HG03565 (cell line): ENCODE measurements around the gene DGKB.

ENCODE experiments used
- ATAC-seq: cut with Tn5 transposase; IDR thresholded peaks from one replicate; pipeline ENCODE4 v1.9.1; 2021; ENCODE audit warnings: mild to moderate bottlenecking, moderate library complexity; ENCODE audit not compliant: unreplicated experiment

Gene DGKB

DNA sequence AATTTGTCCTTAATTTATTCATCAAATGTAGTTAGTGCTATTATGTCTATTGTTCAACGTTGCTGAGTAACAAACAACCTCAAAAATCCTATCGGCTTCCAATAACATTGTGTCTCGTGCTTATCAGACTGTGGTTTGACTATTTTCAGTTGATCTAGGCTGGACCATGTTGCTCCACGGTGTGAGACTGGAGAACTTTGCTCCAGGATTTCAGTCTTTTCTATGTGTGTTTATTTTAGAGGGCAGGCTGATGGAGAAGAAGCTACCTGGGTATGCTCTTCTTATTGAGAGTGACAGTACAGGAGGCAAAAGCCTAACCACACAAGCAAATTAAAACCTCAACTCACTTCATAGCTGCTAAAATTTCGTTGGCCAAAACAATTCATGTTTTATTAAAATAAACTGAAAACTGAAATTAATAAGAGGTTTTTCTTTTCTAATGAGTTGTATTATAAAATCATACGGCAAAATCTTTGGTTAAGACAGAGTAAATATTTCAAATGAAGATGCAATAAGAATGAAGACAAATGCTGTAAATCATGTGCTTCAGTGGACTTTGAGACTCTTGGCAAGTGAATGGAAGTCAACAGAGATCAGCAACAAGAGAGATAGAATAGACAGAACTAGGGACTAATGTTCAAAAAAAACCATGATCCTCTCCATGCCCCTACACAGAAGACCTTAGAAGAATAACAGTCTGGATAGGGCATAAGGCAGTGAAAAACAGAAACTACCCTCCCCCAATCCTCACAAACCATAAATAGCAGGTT lies 495.1 kb downstream of the DGKB start:
- ATAC-seq, result no peak

DNA sequence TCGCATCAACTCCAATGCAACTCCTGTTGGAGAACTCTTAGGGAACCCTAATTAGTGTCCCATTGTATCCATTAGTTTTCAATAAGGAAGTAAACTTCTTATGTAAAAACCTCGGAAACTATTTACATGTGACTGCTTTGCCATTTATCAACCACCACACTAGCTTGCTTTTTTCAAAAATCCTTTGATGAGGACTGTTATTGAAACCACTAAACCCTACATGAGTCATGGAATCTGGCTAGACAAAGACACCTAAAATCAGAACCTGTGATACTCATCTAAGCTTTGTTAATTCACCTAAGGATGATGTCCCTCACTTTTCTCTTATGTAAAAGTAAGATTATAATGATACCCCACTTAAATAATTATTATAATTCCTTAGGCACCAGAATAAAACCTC lies 499.0 kb downstream of the DGKB start:
- no peak for ATAC-seq

DNA sequence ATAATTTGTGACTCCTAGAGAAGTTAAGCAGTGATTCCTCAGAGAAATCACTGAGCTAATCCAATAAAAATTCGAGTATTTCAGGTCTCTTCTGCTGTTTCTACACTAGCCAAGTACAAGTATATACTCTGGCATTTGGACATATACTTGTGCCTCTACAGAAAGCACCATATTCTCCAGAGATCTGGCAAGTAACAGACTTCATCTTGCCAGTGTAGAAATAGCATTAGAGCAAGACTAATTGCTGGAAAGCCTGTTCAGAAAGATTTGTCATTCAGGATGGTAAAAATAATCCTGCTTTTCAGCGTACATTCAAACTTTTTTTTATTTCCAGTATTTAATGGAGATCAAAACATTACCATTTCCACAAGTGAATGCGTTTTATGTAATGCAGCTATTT lies 502.3 kb downstream of the DGKB start:
- ATAC-seq, result no peak

DNA sequence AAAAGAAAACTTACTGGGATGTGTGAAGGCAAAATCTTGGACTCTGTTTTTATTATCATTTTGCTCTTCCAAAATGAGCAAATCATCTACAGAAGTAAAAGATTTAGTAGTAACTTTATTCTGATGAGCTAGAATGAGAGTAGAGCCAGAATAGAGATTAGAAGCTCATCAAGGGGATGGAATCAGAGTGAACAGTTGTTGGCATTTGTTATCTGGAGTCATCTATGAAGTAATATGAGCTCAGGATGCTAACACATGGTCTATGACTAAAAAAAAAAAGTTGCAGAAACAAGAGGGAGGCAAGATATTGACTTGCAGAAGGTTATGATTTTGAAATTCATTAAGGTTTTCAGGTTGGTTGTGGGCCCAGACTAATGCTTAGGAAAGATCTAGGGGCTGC lies 504.0 kb downstream of the DGKB start:
- ATAC-seq, result no peak

DNA sequence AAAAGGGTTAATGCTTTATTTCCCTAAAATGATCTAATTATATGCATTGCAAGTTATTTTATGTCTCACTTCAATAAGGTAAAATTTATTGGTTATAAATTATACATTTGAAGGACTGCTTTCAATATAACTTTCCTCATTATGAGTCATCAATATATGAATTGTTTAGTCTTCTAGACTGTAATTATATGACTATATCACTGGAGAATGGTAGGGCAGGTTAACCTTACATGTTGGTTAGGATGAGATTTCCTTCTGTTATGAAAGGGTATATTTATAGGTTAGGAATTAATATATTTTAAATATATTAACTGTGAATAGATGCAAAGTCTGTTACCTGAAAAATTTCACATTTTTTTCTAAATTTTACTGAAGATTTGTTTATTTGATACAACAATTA lies 506.7 kb downstream of the DGKB start:
- ATAC-seq, result no peak

- ATAC-seq, result no peak
Observed at GRCh38 chr7:14394786-14395185, 507.8 kb downstream of the DGKB start.

DNA sequence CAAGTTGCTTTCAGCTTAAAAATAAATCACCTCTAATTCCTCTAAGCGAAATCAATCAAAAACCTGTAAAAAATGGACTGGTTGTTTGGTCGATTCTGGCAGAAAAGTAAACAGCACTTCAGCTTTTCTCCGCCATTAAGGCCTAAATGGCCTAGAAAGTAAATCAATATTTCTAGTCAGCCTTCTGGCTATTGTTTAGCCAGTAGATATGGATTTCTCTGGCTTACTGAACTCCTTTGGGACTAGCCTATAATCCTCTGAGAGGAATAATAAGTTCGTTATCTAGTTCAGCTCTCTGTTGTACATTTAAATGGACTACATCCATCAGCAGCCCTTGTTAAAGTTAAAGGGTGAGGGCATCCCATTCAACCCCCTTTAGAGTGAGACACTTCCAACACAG lies 513.0 kb downstream of the DGKB start:
- ATAC-seq, result no peak

GRCh38 chr7:14389181-14389591 lies 513.4 kb downstream of the DGKB start:
- ATAC-seq, result no peak

- no peak for ATAC-seq
Observed at GRCh38 chr7:14385074-14385473, 517.5 kb downstream of the DGKB start.

GRCh38 chr7:14381936-14382335 lies 520.6 kb downstream of the DGKB start:
- ATAC-seq, result no peak

DNA sequence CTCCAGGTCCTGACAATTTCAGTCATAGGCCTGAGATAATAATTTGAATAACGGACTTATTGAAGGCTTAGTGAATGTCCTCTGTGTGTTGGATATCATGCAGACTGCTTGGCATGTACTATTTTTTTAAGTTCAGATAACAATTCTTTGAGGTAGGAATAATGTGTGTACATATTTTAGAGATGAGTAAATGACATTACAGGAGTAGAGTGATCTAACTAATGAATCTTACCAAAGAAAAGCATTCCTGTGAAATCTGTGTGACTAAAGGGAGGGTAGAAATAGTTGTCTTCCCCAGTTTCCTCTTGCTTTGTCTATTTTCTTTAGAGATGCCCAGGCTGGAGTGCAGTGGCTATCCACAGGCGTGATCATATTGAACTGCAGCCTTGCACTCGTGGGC lies 521.2 kb downstream of the DGKB start:
- ATAC-seq, result no peak

- no peak for ATAC-seq
Observed at GRCh38 chr7:14380881-14381280, 521.7 kb downstream of the DGKB start.

DNA sequence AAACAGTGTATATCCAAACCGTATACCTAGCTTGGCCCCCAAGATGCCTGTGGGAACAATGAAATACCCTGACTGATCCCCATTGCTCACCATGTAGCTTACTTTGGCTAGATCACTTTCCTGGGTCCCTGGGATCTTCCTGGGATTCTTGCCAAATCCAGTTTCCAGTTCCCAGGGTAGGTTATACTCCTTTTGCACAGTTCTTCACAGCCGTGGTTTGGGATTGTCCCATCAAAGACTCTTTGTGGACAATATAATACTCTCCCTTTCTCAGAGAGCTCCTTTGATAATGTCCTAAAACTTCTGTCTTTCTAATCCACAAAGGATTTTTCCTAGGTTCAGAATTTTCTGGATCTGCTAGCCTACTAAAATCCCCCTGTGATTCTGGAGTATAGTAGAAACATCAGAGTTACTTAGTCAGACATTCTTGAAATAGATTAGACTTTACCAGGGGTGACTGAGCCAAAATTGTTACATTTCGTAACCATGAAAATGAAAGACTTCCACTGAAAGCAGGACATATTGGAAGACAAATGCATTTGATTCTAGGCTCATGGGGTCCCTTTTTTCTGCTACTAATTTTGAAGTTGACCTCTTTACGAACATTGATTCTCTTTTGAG lies 524.8 kb downstream of the DGKB start:
- no peak for ATAC-seq

DNA sequence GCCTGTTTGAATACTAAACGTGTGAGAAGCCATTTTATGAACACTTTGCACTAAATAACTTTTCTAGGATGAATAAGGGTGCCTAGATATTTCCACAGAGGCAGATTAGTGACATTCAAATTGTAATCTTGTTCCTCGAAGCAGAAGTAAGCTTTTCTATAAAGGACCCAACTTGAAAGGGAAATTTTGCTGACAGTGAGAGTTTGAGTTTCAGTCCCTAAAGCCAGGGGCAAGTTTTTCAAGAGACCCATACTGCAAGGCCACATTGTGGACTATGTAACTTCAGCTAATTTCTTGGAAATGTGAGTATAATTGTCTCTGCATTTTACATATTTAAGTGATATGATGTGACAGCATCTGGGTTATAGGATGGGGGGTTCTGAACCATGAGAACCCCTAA lies 525.8 kb downstream of the DGKB start:
- ATAC-seq, result no peak

DNA sequence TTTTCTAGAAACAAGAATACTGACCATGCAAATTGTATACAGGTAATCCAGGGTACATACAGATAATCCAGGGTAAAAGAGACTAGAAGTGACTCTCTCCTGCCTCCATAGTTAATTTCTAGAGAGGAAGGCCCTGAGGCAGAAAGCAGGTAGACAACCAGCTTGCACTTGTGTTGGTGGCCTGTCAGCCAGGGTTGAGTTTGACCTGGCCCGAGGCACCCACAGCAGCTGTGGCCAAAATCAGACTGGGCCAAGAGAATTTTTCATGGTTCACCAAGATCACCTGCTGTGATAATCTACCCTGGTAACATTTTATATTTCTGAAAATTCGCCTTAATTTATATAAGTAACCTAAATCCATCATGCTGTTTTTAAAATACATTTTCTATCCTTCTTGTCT lies 526.6 kb downstream of the DGKB start:
- ATAC-seq, result no peak

DNA sequence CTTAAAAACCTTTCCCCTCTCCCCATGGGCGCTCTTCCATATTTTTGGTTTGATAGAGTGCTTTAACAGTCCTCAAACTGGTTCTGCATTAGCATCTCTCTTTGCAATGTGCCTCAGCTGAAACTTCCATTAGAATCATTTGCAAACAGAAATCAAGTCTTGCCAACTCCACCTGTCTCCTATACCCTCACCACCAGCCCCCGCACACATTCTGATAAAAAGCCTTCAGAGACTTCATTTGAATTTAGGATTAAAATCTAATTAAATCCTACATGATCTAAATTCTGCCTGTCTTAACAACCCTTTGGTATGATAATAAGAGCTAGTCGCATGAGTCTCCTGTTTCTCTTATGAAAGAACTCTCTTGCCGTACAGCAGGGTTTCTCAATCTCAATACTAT lies 528.2 kb downstream of the DGKB start:
- ATAC-seq, result no peak

- ATAC-seq, result no peak
Observed at GRCh38 chr7:14368285-14368684, 534.3 kb downstream of the DGKB start.

- ATAC-seq, result no peak
Observed at GRCh38 chr7:14351167-14351566, 551.4 kb downstream of the DGKB start.

GRCh38 chr7:14341200-14341775 lies 561.3 kb downstream of the DGKB start:
- ATAC-seq, result no peak

DNA sequence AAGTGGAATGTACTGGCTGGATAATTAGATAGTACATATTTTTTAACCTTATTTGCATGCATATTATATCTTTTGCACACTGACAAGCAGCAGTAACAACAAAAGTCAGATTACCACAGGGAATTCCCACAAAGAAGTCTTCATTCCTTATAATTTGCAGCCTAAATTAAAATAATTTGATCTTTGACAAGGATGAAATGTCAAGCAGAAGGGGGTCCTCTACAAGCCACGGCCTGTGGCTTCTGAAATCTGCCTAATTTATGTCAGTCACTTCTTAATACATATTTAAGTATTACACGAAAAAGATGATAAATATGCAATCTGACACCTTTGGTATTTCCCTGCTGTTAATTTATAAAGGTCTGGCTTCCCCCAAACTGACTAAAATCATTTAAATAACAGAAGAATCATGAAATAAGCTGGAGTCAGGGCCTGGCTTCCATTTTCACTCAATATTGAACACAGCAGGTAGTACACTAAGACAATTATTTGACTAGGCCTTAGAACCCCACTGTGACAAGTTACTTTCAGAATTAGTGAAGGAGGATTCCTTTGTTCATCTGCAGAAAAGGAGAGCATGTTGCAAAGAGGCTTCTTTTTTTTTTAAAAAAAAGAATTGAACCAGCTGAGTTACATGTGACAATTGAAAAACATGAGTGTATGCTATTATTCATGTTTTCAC lies 562.0 kb downstream of the DGKB start:
- no peak for ATAC-seq

DNA sequence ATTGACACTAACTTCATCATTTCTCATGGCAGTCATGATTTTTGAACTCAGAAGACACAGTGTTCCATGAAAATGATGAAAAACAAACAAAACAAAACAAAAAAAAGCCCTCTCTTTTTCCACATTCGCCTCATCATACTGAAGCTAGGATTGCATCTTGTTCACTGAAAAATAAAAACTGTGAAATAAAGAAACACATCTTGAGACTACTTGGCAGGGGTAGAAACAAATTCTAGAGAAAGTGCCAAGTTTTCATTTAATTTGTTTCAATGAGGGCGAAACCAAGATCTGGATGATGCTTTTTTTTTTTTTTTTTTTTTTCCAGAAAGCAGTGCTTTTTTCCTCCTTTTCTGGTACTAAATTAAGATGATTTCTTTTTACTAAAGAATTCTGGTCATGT lies 562.7 kb downstream of the DGKB start:
- ATAC-seq, result no peak

- no peak for ATAC-seq
Observed at GRCh38 chr7:14336256-14336655, 566.3 kb downstream of the DGKB start.
